WTC11 (cell line): Measurements from ENCODE around the gene TSKU.

ENCODE experiments used
- CBFB ChIP-seq: sonication (generic); formaldehyde crosslinking; IDR thresholded peaks from 2 replicates; pipeline ENCODE4 v1.8.1; 2022; ENCODE audit warnings: mild to moderate bottlenecking, low read depth, missing genetic modification reagents
- FOXJ3 ChIP-seq: sonication (generic); formaldehyde crosslinking; IDR thresholded peaks from 2 replicates; pipeline ENCODE4 v1.9.0; 2021; ENCODE audit warnings: missing genetic modification reagents, mild to moderate bottlenecking, borderline replicate concordance
- SP1 ChIP-seq: sonication (generic); formaldehyde crosslinking; conservative IDR thresholded peaks from 2 replicates; pipeline ENCODE4 v1.8.1; 2022; ENCODE audit warnings: missing genetic modification reagents
- TF ChIP-seq, protein P1 (sequence below): fragments of 200-600 bp; IDR thresholded peaks from 2 replicates; pipeline ENCODE4 v1.8.0; 2022; ENCODE audit warnings: antibody characterized with exemption
- TF ChIP-seq, protein P2 (sequence below): sonication (generic); formaldehyde crosslinking; IDR thresholded peaks from 2 replicates; pipeline ENCODE4 v1.8.0; 2022; ENCODE audit warnings: mild to moderate bottlenecking, missing genetic modification reagents
- TF ChIP-seq, protein P3 (sequence below): sonication (generic); formaldehyde crosslinking; conservative IDR thresholded peaks from 2 replicates; pipeline ENCODE4 v1.8.1; 2023; ENCODE audit warnings: mild to moderate bottlenecking, low read depth, missing genetic modification reagents, moderate library complexity

DNA sequence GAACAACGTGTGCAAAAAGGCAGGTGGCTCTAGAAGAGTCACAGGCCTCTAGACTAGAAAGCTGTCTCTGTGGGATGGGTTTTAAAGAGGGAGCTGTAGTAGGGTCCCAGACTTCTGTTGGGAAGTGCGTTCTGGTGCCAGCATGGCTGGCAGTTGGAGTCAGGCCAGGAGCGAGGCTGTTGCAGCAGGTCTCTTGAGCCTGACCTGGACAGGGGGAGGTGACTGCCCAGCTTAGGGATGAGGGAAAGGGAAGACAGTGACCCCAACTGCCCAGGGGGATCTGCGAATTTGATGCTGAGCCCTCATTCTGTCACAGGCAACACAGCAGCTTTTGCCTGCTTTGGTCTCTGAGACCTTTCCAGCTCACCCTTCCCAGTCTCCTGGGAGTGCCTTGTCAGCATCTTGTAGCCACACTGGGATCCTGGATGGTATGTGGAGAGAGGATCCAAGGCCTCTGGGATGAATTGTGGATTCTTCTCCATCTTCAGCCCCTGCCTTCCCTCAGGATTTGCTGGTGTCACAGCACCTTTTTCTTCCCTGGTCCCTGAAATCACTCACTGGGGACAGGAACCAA lies 3.4 kb downstream of the TSKU start:
- no peak for TF ChIP-seq FOXJ3 (CRISPR knock-in tag)
- TF ChIP-seq, protein P1, sequence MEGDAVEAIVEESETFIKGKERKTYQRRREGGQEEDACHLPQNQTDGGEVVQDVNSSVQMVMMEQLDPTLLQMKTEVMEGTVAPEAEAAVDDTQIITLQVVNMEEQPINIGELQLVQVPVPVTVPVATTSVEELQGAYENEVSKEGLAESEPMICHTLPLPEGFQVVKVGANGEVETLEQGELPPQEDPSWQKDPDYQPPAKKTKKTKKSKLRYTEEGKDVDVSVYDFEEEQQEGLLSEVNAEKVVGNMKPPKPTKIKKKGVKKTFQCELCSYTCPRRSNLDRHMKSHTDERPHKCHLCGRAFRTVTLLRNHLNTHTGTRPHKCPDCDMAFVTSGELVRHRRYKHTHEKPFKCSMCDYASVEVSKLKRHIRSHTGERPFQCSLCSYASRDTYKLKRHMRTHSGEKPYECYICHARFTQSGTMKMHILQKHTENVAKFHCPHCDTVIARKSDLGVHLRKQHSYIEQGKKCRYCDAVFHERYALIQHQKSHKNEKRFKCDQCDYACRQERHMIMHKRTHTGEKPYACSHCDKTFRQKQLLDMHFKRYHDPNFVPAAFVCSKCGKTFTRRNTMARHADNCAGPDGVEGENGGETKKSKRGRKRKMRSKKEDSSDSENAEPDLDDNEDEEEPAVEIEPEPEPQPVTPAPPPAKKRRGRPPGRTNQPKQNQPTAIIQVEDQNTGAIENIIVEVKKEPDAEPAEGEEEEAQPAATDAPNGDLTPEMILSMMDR = no peak
- TF ChIP-seq, protein P2, sequence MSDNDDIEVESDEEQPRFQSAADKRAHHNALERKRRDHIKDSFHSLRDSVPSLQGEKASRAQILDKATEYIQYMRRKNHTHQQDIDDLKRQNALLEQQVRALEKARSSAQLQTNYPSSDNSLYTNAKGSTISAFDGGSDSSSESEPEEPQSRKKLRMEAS (CRISPR knock-in tag) = no peak
- TF ChIP-seq SP1 (CRISPR knock-in tag) = no peak
- TF ChIP-seq CBFB (CRISPR knock-in tag) = no peak
- TF ChIP-seq, protein P3, sequence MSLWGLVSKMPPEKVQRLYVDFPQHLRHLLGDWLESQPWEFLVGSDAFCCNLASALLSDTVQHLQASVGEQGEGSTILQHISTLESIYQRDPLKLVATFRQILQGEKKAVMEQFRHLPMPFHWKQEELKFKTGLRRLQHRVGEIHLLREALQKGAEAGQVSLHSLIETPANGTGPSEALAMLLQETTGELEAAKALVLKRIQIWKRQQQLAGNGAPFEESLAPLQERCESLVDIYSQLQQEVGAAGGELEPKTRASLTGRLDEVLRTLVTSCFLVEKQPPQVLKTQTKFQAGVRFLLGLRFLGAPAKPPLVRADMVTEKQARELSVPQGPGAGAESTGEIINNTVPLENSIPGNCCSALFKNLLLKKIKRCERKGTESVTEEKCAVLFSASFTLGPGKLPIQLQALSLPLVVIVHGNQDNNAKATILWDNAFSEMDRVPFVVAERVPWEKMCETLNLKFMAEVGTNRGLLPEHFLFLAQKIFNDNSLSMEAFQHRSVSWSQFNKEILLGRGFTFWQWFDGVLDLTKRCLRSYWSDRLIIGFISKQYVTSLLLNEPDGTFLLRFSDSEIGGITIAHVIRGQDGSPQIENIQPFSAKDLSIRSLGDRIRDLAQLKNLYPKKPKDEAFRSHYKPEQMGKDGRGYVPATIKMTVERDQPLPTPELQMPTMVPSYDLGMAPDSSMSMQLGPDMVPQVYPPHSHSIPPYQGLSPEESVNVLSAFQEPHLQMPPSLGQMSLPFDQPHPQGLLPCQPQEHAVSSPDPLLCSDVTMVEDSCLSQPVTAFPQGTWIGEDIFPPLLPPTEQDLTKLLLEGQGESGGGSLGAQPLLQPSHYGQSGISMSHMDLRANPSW (CRISPR knock-in tag) = no peak
